Fibroblast of gingiva (primary cell): ENCODE data around the gene ITGA11.
A peak's percentile ranks its signal among the peaks of the same experiment; 100 is the strongest.

Experiments used
- DNase-seq: peaks from one replicate; pipeline ENCODE4 v3.0.0-alpha.2; 2011; ENCODE audit warnings: low read depth

The ITGA11 gene

DNA sequence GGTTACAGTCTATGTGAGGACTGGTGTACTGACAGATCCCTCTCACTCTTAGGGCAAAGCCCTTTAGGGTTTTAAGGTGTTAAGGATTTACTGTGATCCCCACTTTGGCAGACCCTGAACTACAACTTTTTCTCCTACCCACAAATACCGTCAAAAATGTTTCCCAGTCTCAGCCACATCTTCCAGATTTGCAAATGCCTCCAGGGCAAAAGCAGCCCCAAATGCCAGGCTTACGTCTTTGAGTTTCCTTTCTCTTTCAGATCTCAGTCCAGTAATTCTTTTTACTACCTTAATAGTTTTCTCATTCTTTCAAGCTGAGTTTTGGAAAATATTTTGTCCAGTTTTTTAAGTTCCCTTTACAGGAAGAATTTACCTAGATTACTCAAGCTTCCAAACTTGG is 13.4 kb upstream of the ITGA11 start:
- DNase-seq = no peak

DNA sequence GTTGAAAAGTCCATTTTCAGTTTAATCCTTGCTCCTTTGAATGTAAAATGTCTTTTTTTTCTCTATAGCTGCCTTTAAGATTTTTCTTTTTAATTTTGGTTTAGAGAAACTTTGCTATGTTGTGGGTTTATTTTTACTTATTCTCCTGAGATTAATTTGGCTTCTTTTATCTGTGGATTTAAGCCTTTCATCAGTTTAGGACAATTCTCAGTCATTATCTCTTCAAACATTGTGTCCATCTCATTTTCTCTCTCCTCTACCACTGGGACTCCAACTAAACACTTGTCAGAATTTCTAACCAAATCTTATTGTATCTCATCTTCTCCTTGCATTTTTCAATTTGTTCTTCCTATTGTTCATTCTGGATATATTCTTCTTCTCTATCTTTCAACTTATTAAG is 12.4 kb upstream of the ITGA11 start:
- no peak for DNase-seq

DNA sequence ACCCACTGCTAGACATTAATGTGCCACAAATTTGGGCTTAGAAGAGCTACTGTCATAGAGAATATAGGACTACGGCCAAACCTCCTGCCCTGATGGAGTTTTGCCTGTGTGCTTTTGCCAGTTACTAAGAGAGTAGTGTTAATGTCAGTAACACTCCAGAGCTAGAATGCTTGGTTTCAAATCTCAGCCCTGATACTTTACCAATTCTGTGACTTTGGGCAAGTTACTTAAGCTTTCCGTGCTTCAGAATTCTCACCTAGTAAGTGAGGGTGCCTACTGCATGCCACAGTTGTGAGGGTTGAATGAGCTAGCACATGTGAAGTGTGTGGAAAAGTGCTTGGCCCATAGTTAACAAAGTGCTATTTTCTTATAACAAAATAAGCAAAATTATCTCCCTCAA is 10.9 kb upstream of the ITGA11 start:
- no peak for DNase-seq

DNA sequence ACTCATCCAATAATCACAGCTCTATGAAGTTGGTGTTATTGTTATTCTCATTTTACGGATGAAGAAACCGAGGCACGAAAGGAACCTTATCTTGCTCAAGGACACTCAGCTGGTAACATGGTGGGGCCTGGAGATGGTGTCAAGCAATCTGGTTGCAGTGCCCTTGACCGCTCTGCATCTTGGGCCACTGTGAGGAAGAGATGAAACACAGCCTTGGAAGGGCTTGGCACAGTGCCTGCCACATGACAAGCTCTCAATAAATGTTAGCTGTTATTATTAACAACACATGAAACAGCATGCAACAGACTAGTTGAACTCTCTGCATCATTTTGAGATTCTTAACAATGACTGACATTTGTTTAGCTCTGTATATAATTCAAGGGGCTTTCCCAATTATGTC is 10.1 kb upstream of the ITGA11 start:
- DNase-seq = no peak

DNA sequence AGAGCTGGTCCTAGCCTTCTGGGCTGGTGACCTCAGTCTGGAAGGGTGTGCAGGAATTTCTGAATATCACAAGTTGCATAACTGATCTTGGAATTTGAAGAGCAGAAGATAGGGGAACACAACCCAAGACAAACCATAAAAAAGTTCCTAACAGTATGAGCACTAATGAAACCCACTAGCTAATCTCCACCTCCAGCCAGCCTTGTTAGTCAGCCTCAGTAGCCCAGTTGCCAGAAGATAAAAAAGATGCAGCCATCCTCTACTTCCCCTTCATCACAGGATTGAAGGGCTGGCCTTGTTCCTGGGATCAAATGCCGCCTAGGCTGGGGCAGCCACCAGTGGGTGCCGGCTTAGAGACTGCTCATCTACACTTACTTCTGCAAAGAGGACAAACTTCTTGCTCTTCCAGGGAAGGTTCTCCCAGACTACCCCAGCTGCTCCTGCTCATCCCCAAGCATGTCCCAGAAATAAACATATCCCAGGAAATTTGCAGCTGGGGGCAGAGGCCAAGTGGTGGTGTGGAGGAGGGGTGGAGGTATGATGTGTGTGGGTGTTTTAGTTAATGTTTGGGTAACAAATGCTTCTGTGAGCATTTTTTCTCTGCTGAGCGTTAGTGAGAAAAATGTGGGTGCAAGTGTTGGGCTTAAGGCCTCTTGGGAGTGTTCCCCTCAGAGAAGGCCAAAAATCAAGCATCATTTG is 9.2 kb upstream of the ITGA11 start:
- no peak for DNase-seq

DNA sequence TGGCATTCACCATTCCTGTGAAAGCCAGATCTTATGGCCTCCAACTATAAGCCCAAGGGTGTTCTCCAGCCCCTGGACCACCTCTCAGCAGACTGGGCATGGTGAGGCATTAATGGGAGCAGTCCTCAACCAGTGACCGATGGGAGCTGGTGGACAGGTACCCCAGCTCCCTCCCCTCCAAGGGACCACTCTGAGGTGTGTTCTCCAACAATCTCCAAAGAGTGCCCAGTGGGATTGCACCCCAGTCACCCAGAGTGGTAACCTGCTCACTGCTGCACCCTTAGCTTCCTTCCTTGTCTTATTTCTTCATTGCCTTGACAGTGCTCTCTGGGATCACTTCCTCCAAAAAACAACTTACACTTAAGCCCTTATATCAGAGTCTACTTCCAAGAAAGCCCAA is 8.2 kb upstream of the ITGA11 start:
- no peak for DNase-seq

DNA sequence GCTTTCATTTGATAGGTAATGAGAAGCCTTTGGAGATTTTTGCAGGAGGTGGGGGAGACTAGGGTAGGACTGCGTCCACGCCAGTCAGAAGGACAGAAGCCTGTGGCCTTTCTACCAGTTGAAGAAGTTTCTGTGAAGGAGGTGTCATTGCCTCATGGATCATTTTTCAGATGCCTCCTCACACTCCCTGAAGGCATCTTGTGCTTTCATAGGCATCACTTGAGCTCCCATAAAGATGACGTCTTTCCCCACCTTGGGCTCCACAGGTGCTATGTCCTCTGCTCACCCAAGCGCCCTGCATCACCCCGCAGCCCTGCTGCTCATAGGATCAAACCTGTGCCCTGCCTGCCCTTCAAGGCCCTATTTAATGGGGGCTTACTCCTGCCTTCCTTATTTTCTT is 7.5 kb upstream of the ITGA11 start:
- no peak for DNase-seq

DNA sequence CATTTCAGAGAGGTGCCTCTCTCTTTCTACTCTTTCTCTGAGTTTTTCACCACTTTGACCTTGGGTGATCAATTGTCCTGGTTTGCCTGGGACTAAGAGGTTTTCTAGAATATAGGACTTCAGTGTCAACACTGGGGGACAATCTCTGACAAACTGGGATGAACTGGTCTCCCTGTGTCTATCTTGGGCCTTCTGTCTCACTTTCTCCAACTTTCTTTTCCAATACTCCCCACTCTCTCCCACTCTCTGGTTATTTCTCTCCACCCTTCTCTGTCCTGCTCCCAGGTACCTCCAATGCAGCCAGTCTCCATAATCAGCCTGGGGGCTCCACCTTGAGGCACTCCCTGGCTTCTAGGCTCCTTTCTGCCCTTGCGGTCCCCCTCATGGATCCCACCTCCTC is 4.7 kb upstream of the ITGA11 start:
- no peak for DNase-seq

DNA sequence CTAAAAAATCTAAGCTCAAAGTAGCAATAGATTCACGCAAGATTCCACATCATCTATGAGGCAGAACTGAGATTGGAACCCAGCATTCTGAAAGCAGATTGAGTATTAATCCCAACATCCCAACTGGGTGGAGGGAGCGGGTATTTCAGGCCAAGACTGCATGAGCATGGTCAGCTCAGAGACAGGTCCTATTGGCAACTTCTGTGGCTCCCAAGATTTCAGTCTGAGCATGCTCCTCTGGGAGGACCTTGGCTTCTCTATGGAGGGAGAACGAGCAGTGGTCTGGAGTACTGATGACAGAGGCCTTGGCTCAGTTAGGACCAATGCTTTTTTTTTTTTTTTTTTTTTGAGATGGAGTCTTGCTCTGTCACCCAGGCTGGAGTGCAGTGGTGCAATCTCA is 4.0 kb upstream of the ITGA11 start:
- no peak for DNase-seq

DNA sequence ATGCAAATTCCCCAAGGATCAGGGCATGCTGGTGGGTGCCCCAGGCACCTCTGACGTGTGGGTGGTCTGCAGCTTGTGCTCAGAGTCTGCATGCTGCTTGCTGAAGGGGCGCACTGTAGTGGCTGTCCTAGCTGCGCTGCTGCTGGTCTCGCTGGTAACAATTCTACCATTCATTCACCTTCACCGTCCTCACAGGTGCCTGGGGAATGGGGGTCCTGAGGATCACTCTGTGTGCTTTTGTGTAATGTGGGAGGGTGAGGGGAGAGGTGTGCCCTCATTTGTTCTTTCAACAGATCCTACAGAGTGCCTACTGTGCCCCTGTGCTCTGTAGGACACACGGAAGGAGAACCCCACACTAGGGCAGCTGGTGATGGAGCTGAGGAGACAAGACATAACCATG is 2.1 kb upstream of the ITGA11 start:
- no peak for DNase-seq

DNA sequence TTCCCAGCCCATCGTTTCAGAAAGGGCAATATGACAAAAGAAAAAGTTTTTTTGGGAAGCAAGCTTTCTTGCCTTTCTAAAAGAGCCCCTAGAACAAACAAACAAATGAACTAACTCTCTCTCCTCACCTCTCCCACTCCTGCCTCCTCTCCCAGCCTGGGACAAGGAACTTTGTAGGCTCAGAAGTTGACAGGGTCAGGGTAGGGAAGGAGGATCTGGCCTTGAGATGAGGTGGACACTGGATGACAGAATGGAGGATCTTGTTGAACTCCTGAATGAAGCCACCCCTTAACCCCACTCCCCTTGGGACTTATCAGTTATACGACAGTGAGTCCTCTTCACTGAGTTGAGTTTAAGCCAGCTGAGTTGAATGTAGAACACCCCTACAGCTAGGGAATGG is 1.6 kb upstream of the ITGA11 start:
- DNase-seq = no peak

DNA sequence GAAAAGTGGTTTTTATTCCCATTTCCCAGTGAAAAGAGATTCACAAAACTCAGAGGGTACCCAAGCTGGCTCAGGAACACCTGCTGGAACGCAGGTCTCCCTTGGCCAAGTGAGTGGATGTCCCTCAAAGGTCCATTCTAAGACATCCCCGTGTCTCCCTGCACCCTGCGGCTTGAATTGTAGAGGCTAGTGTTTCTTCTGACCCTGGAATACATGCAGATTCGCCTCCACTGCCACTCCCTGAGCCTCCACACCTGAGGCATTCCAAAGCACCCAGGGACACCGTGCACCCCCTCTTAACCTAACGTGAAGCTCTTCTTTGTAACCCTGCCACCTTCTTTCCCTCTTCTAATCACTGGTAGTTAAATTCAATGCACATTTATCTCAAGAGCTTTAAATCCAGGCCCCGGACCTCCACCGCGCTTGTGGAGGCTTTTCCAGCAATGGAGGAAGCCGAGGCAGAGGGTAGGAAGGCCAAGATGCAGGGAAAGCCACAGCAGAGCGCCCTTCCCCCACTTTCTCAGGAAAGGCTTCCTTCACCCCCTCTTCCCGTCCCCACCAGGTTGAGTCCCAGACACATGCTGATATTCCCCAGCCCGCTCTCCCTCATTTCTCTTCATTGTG is 590 bp upstream of the ITGA11 start:
- DNase-seq = no peak

DNA sequence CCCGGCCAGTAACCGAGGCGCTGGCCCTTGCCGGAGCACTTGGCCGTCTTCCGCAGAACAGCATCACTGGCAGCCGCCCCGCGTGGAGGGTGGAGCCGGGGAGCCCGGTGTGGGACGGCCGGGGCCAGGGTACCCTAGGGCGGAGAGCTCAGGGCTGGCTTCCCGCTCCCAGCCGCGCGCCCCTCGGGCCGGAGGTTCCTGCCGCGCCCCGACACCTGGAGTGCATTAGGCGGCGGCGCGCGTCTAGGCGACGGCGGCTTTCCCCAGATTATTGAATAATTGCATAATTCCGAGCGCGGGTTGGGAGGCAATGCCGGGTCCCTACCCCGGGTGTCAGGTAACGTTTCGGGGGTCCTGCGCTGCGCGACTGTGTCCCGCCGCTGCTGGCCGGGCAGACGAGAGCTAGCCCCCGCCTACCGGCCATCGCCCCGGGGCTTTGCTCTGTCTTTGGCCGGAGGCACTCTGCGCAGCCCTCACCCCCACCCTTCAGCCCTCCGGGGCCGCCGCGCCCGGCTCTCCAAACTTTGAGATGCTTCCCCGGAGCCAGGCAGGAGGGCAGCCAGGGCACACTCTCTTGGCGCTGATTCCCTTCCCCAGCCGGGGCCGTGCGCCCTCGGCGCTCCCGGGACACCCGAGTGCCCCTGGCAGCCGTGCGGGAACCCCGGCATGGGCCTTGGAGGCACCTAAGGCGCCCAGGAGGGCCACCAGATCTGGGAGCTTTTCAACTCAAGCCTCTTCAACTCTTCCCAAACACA is 749 bp downstream of the ITGA11 start:
- DNase-seq = no peak

DNA sequence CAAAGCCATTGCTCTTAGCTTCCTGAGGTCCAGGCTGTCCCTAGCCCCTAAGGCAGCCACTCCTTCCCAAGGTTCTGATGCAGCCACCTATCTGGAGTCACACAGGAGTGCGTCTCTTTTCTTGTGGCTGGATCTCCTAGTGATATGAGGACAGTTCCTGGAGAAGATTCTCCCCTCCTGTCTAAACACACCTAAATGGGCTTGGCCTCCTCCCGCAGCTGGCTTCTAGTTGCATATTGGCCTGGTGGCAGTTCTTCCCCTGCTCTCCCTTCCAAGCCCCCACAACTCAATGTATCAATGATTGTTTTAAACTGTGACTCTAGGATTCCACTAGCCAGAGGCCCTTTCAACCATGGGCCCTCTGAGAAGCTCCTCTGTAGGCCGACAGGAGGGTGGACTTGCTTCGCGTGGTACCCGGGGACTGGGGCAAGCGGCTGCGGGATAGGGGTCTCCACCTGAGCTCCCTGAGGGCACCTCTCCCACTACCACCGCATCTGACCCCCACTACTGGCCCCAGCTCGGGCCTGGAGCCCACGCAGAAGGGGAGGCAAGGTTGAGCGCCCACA is 1.4 kb downstream of the ITGA11 start:
- DNase-seq = no peak

DNA sequence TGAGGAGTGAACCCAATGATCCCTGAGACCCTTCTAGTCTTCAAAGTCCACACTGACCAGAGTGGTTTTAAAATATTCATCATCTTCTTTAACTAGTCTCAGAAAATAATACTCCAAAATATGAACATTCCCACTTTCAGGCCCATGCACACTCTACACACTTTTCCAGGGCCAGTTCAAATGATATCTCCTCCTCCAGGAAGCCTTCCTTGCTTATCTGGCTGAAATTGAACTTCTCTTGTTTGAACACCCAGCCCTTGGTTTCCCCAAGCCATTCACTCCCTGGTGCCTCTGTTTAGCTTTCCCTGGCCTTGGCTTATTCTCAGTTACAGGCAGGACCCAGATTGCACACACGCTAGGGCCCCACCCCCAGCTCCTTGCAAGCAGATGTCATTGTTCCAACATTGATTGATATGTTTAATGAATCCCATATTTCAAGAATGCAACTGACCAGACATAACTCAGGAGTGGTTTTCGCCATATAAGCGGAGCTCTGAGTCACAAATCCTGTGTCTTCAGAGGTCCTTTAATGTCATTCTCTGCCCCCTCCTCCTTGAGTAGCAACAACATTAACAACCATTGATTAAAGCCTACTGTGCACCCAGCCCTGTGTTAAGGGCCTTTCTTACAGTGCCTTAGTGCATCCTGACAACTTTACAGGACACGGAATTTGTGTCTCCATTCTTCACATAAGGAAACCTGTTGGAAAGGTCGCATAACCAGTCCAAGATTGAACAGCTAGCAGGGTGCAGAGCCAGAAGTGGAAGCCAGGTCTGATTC is 2.1 kb downstream of the ITGA11 start:
- DNase-seq = no peak

DNA sequence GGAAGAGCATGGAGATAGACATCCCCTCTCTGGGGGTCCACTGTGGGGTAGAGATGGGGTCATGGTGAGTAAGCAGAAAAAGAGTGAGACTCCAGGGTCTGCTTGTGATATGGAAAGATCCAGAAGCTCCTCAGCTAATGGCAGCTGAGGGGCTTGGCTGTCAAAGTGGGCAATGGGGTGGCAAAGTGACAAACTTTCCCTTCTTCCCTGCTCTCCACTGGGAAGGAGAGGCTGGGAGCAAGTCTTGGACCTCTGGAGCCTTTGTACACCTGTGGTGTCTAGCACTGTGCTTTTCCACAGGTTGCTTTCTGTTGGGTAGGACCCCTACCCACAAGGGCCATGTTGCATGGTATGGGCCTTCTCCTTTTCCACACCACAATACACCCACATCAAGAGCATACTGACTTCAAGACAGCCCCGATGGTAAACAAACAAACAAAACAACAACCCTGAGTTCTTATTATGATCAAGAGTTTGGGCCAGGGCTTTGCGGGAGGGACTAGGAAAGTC is 3.5 kb downstream of the ITGA11 start:
- no peak for DNase-seq

DNA sequence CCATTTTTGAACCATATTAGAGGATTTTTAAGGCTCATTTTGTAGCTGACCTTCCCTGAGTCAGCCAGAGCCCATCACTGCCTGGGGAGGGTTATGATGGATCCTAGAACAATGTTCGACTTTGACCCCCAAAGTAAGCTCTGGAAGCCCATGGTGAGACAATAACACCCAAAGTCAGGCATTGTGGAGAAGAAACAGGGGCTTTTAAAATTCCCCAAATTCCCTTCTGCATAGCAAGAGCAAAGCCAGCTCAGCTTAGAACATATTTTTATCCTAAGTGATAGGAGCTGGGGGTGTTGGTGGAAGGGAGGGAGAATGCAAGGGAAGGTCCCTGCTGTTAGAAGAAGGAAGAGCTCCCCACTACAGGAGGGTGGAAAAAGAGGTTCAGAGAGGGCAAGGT is 4.0 kb downstream of the ITGA11 start:
- DNase-seq = no peak

DNA sequence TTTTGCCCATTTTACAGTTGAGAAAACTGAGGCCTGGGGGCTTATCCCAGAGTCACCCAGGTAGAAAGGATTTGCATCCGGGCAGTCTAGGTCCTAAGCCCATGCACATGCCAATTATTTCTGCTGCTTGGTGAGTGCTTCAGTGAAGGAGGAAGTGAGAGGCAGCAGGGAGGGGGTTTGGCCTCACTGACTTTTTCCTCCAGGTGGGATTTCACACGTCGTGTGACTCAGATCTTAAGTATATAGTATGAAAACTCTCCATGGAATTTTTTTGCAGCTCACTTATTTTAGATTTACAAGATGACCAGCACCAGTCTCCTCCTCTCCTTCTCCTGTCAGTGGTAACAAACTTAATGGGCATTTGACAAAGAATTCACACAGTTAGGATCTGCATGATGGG is 4.6 kb downstream of the ITGA11 start:
- no peak for DNase-seq

DNA sequence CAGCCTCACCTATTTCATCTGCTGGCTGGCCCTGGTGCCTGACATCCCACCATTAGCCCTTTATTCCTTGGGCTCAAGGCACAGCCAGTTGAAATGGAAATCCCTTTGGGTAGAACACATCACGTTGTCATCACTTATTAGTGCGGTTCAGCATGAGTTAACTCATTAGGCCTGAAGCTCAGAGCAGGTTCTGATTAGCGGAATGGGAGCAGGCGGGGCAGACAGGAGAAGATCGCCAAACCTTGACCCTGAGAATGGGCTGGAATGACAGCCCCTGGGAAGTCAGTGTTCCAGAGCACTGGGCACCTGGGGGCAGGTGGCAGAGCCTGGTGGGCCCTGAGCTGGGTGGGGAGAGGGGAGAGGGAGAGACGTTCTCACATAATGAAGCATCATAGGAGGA is 5.8 kb downstream of the ITGA11 start:
- no peak for DNase-seq

DNA sequence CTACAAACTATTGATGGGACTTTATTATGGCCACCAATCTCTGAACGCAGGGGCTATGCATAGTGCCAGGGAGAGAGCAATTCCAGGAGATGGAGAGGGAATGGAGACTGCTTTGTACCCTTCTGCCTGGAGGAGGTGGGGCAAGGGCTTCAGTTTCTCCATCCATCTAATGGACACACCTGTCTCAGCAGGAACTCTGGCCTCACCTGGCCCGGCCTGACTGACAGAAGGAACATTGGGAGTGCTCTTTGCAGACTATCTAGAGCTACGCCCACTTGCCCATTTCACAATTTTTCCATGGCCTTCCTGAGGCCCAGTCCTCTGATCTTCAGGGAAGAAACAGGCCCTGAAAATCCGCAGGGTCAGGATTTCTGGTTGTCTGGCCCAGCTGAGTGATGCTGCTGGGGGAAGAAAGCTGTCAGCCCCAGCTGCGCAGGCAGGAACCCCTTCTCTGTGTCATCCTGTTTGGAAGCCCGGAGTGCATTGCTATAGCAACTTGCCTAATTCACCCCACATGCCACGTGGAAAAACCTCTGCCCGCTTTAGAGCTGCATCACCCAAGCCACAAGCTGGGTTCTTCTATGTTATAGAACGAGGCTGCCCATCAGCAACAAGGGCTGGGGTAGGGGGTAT is 6.4 kb downstream of the ITGA11 start:
- DNase-seq = peak; percentile 43

DNA sequence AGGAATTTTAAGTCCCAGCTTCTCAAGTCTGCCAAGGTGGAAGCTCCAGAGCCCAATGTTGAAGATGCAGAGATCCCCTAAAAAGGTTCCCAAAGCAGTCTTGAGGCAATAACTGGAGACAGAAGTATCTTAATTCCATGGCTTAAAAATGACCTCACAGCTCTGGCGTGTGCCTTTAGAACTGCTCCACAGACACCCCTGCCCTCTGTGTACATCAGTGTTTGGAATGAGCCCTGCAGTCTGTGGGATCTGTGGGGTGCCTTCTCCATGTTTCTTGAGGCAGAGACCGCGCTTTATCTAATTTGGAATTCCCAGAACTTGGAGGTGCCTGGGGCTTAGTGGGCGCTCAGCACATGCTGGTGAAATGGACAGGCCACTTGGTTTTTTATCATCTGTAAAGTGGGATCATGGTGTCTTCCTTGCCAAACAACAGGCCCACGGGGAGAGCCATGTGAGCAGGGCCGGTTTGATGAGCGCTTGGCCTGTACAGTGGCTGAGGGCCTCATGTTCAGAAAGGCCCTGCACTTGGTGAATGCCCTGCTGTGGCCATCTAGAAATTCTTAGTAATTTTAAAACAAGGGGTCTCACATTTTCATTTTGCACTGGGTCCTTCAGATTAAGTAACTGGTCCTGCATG is 7.1 kb downstream of the ITGA11 start:
- DNase-seq = no peak
